HepG2 (cell line): ENCODE measurements around the gene GDAP1L1. TPM values are rescaled to one million over a fixed set of nuclear protein-coding genes. Genes with fewer than 3 reads are reported as not detected.
A peak's percentile ranks its signal among the peaks of the same experiment; 100 is the strongest.

Experiments
- ARID4A ChIP-seq: sonication (generic); formaldehyde crosslinking; IDR thresholded peaks from 2 replicates; pipeline ENCODE4 v1.5.0; 2020; ENCODE audit warnings: mild to moderate bottlenecking, missing genetic modification reagents, borderline replicate concordance
- CENPX ChIP-seq: sonication (generic); formaldehyde crosslinking; IDR thresholded peaks from 2 replicates; pipeline ENCODE4 v1.9.0; 2021; ENCODE audit warnings: mild to moderate bottlenecking, missing genetic modification reagents, moderate library complexity
- CHCHD3 ChIP-seq: sonication (generic); formaldehyde crosslinking; IDR thresholded peaks from 2 replicates; pipeline ENCODE4 v1.8.0; 2022; ENCODE audit warnings: mild to moderate bottlenecking, missing genetic modification reagents, moderate library complexity
- CREM ChIP-seq, 2 experiments: sonication (generic) in 1 of 2; formaldehyde crosslinking in 1 of 2; IDR thresholded peaks; 2 replicates each; pipeline versions ENCODE4 v1.4.0 to v1.6.1; 2016 to 2020; ENCODE audit warnings: antibody characterized with exemption in 1 of 2, mild to moderate bottlenecking in 1 of 2, missing genetic modification reagents in 1 of 2
- GFI1 ChIP-seq: sonication (generic); formaldehyde crosslinking; IDR thresholded peaks from 2 replicates; pipeline ENCODE4 v1.5.0; 2020; ENCODE audit warnings: missing genetic modification reagents, mild to moderate bottlenecking, borderline replicate concordance
- ISL2 ChIP-seq: sonication (generic); formaldehyde crosslinking; IDR thresholded peaks from 2 replicates; pipeline ENCODE4 v1.5.0; 2020; ENCODE audit warnings: missing genetic modification reagents
- KLF9 ChIP-seq: IDR thresholded peaks from 2 replicates; pipeline ENCODE4 v1.6.1; 2016; ENCODE audit warnings: low read depth
- MEIS1 ChIP-seq: sonication (generic); formaldehyde crosslinking; IDR thresholded peaks from 2 replicates; pipeline ENCODE4 v1.9.0; 2021; ENCODE audit warnings: mild to moderate bottlenecking, missing genetic modification reagents, moderate library complexity, borderline replicate concordance
- NFKB2 ChIP-seq: sonication (generic); formaldehyde crosslinking; IDR thresholded peaks from 2 replicates; pipeline ENCODE4 v1.4.0; 2020; ENCODE audit warnings: missing genetic modification reagents, borderline replicate concordance
- RAD21 ChIP-seq: fragments of 450-650 bp; formaldehyde crosslinking; IDR thresholded peaks from 2 replicates; pipeline ENCODE4 v1.5.0; 2020; ENCODE audit warnings: mild to moderate bottlenecking
- RCOR2 ChIP-seq: IDR thresholded peaks from 2 replicates; pipeline ENCODE4 v1.6.1; 2016; ENCODE audit warnings: missing biosample characterization, missing genetic modification reagents
- THAP11 ChIP-seq: IDR thresholded peaks from 2 replicates; pipeline ENCODE4 v1.6.1; 2016; ENCODE audit warnings: missing biosample characterization, missing genetic modification reagents
- XRCC5 ChIP-seq: fragments of 200-400 bp; formaldehyde crosslinking; optimal IDR thresholded peaks from 2 replicates; pipeline ENCODE3; 2017; ENCODE audit warnings: mild to moderate bottlenecking, low read length
- ZFP1 ChIP-seq: IDR thresholded peaks from 2 replicates; pipeline ENCODE4 v1.6.1; 2016
- ZNF329 ChIP-seq: sonication (generic); formaldehyde crosslinking; IDR thresholded peaks from 2 replicates; pipeline ENCODE4 v1.9.0; 2021; ENCODE audit warnings: low read depth, mild to moderate bottlenecking, missing genetic modification reagents
- ZNF720 ChIP-seq: sonication (generic); formaldehyde crosslinking; IDR thresholded peaks from 2 replicates; pipeline ENCODE4 v1.4.0; 2020; ENCODE audit warnings: missing genetic modification reagents
- ZNF792 ChIP-seq: IDR thresholded peaks from 2 replicates; pipeline ENCODE4 v1.6.1; 2016
- polyA plus RNA-seq, 8 experiments: library from polyadenylated mRNA; depleted of rRNA in 3 of 8; stranded (reverse) in 7 of 8; unstranded in 1 of 8; fragments of >200 nt; fragmentation: Illumina TruSeq in 4 of 8; extraction: Trizol in 4 of 8; gene quantifications; 2 replicates each; pipeline versions ENCODE4 v1.2.1 to v1.2.3, GENCODE V29; 2011 to 2016; ENCODE audit warnings: low read depth in 4 of 8, missing spikeins in 1 of 8, mixed read lengths in 1 of 8; ENCODE audit not compliant: insufficient read depth in 1 of 8
- total RNA-seq, 5 experiments: library from RNA; depleted of rRNA; stranded (reverse); fragments of >200 nt; fragmentation: Illumina TruSeq; extraction: Trizol; gene quantifications; 2 replicates each; pipeline ENCODE4 v1.2.3, GENCODE V29; 2016; ENCODE audit warnings: low read depth in 1 of 5
- TF ChIP-seq, protein P1 (sequence below): sonication (generic); formaldehyde crosslinking; IDR thresholded peaks from 2 replicates; pipeline ENCODE4 v1.4.0; 2020; ENCODE audit warnings: missing genetic modification reagents
- TF ChIP-seq, protein P2 (sequence below): sonication (generic); formaldehyde crosslinking; conservative IDR thresholded peaks from 2 replicates; pipeline ENCODE4 v1.5.0; 2020; ENCODE audit warnings: missing genetic modification reagents
- TF ChIP-seq, protein P3 (sequence below): sonication (generic); formaldehyde crosslinking; IDR thresholded peaks from 2 replicates; pipeline ENCODE4 v1.4.0; 2020; ENCODE audit warnings: mild to moderate bottlenecking, missing genetic modification reagents
- TF ChIP-seq, protein P4 (sequence below): sonication (generic); formaldehyde crosslinking; IDR thresholded peaks from 2 replicates; pipeline ENCODE4 v1.5.1; 2020; ENCODE audit warnings: missing genetic modification reagents, mild to moderate bottlenecking, borderline replicate concordance

Gene GDAP1L1
- total and polyA plus RNA-seq, 2 of the 13 experiments (the other 11 are each of a cell fraction or from before 2014, with no cell fraction given) = 0.04 TPM; not detected in 1

DNA sequence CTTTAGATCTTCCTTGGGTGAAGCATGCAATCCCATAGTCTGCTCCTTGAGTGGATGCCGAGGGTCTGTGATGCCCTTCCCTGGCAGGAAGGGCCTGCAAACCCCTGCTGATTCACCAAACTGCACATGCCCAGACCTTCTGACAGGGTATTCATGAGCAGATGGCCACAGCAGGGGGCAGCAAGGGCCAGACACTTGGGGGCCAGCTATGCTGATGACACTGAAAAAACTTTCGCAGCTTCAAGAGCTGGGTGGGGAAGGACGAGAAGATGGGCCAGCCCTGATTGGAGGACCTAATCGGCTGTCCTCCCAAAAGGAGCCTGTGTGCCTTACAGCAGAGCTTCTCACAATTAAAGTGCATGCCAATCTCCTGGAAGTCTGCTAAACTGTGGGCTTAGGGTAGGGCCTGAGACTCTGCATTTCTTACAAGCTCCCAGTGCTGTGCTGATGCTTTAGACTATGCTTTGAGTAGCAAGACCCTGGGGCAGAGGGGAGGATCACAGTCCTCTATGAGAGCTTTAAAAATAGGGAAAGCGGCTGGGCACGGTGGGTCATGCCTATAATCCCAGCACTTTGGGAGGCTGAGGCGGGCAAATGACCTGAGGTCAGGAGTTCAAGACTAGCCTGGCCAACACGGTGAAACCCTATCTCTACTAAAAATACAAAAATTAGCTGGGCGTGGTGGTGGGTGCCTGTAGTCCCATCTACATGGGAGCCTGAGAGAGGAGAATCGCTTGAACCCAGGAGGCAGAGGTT is 15.2 kb upstream of the GDAP1L1 start (continued):
- TF ChIP-seq, protein P1, sequence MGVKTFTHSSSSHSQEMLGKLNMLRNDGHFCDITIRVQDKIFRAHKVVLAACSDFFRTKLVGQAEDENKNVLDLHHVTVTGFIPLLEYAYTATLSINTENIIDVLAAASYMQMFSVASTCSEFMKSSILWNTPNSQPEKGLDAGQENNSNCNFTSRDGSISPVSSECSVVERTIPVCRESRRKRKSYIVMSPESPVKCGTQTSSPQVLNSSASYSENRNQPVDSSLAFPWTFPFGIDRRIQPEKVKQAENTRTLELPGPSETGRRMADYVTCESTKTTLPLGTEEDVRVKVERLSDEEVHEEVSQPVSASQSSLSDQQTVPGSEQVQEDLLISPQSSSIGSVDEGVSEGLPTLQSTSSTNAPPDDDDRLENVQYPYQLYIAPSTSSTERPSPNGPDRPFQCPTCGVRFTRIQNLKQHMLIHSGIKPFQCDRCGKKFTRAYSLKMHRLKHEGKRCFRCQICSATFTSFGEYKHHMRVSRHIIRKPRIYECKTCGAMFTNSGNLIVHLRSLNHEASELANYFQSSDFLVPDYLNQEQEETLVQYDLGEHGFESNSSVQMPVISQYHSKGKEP (CRISPR knock-in tag) = no peak
- TF ChIP-seq MEIS1 (CRISPR knock-in tag) (no peak), CENPX (CRISPR knock-in tag) (no peak), ZFP1 (no peak), ZNF792 (CRISPR knock-in tag) (no peak), ZNF329 (CRISPR knock-in tag) (no peak), CHCHD3 (no peak), THAP11 (CRISPR knock-in tag) (no peak), ZNF720 (CRISPR knock-in tag) (no peak), GFI1 (no peak), RAD21 (0 out of 2 replicates have a peak, but pooled peaks have one; percentile 13), CREM (IDR thresholded peaks at IDR 0.05) (no peak), CREM (CRISPR knock-in tag; IDR thresholded peaks at IDR 0.05) (no peak), KLF9 (no peak), ARID4A (CRISPR knock-in tag) (0 out of 2 replicates have a peak, but pooled peaks have one; percentile 37), XRCC5 (peak; percentile 18), RCOR2 (CRISPR knock-in tag) (no peak), ISL2 (CRISPR knock-in tag) (no peak), NFKB2 (no peak)
- TF ChIP-seq, protein P2, sequence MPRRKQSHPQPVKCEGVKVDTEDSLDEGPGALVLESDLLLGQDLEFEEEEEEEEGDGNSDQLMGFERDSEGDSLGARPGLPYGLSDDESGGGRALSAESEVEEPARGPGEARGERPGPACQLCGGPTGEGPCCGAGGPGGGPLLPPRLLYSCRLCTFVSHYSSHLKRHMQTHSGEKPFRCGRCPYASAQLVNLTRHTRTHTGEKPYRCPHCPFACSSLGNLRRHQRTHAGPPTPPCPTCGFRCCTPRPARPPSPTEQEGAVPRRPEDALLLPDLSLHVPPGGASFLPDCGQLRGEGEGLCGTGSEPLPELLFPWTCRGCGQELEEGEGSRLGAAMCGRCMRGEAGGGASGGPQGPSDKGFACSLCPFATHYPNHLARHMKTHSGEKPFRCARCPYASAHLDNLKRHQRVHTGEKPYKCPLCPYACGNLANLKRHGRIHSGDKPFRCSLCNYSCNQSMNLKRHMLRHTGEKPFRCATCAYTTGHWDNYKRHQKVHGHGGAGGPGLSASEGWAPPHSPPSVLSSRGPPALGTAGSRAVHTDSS = no peak
- TF ChIP-seq, protein P3, sequence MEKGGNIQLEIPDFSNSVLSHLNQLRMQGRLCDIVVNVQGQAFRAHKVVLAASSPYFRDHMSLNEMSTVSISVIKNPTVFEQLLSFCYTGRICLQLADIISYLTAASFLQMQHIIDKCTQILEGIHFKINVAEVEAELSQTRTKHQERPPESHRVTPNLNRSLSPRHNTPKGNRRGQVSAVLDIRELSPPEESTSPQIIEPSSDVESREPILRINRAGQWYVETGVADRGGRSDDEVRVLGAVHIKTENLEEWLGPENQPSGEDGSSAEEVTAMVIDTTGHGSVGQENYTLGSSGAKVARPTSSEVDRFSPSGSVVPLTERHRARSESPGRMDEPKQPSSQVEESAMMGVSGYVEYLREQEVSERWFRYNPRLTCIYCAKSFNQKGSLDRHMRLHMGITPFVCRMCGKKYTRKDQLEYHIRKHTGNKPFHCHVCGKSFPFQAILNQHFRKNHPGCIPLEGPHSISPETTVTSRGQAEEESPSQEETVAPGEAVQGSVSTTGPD (CRISPR knock-in tag) = no peak
- TF ChIP-seq, protein P4, sequence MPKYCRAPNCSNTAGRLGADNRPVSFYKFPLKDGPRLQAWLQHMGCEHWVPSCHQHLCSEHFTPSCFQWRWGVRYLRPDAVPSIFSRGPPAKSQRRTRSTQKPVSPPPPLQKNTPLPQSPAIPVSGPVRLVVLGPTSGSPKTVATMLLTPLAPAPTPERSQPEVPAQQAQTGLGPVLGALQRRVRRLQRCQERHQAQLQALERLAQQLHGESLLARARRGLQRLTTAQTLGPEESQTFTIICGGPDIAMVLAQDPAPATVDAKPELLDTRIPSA (CRISPR knock-in tag) = no peak
